NCI-H2227 treated with DMSO at 0.1 percent for 48 hours (cell line): ENCODE data around the gene CSNK1G2.

ENCODE experiments used
- DNase-seq: peaks from one replicate; lab custom pipeline; 2025; lab: John Stamatoyannopoulos, UW

The CSNK1G2 gene

GRCh38 chr19:1968279-1969175 is 27.6 kb downstream of the CSNK1G2 start:
- no peak for DNase-seq

GRCh38 chr19:1969176-1970002 is 28.4 kb downstream of the CSNK1G2 start:
- no peak for DNase-seq

GRCh38 chr19:1970003-1970805 is 29.2 kb downstream of the CSNK1G2 start:
- no peak for DNase-seq

GRCh38 chr19:1970806-1971502 is 30.0 kb downstream of the CSNK1G2 start:
- no peak for DNase-seq

GRCh38 chr19:1974381-1975161 is 33.6 kb downstream of the CSNK1G2 start:
- no peak for DNase-seq

GRCh38 chr19:1975162-1975480 is 34.1 kb downstream of the CSNK1G2 start:
- DNase-seq: no peak

GRCh38 chr19:1977120-1977519 is 36.1 kb downstream of the CSNK1G2 start:
- no peak for DNase-seq

- DNase-seq: no peak
These were observed 37.4 kb downstream of the CSNK1G2 start for GRCh38 chr19:1978346-1978894.

GRCh38 chr19:1979017-1979416 is 38.0 kb downstream of the CSNK1G2 start:
- DNase-seq: no peak

GRCh38 chr19:1979642-1980041 is 38.7 kb downstream of the CSNK1G2 start:
- DNase-seq: no peak

GRCh38 chr19:1980091-1980808 is 39.3 kb downstream of the CSNK1G2 start:
- no peak for DNase-seq

- DNase-seq: no peak
These were observed 39.8 kb downstream of the CSNK1G2 start for GRCh38 chr19:1980809-1981181.

GRCh38 chr19:1981253-1981652 is 40.3 kb downstream of the CSNK1G2 start:
- DNase-seq: no peak

GRCh38 chr19:1984357-1984756 is 43.4 kb downstream of the CSNK1G2 start:
- no peak for DNase-seq

- DNase-seq: no peak
These were observed 44.8 kb downstream of the CSNK1G2 start for GRCh38 chr19:1985588-1986356.

GRCh38 chr19:1986357-1987162 is 45.6 kb downstream of the CSNK1G2 start:
- DNase-seq: no peak

GRCh38 chr19:1987197-1988187 is 46.5 kb downstream of the CSNK1G2 start:
- no peak for DNase-seq
